Endothelial cell of umbilical vein (primary cell): ENCODE measurements around the gene AK9. TPM values are rescaled to one million over a fixed set of nuclear protein-coding genes. Genes with fewer than 3 reads are reported as not detected.
"Not testable (repeated sequence)": the region's sequence is repeated elsewhere in the genome, so short reads cannot be mapped to it uniquely, and the experiment has no call there.

Experiments used
- BruUV-seq: library from RNA; stranded (reverse); fragments of 400-500 nt; replicated peaks from 2 replicates; lab custom pipeline; 2021; lab: Mats Ljungman, UMichigan
- CTCF ChIA-PET: fragments of 300-600, 350-600 bp; sonication (Branson Sonifier 250); formaldehyde crosslinking; loops from one replicate; lab custom pipeline; 2021; ENCODE audit warnings: antibody characterized with exemption, inconsistent platforms; lab: Charles Lee
- POLR2A ChIA-PET: fragments of 300-600, 350-600 bp; sonication (Branson Sonifier 250); formaldehyde crosslinking; loops from one replicate; lab custom pipeline; 2021; ENCODE audit warnings: antibody characterized with exemption, inconsistent platforms; lab: Charles Lee
- DNase-seq: peaks from one replicate; pipeline ENCODE4 v3.0.0-alpha.2; 2011; ENCODE audit warnings: low read depth, low spot score
- FAIRE-seq: peaks from 2 replicates; lab custom pipeline; 2011; peaks lifted over from hg19 to GRCh38; lab: Jason Lieb, UNC
- H2AFZ ChIP-seq: 2 replicates; pipeline ENCODE4 v1.6.0; 2012; ENCODE audit warnings: low read depth, low read length, control low read depth, inconsistent platforms
- H3K27ac ChIP-seq: 2 replicates; pipeline ENCODE4 v1.5.1; 2011; ENCODE audit warnings: low read depth, mild to moderate bottlenecking, control low read depth, low read length, moderate library complexity; ENCODE audit not compliant: insufficient read depth
- H3K27me3 ChIP-seq, 2 experiments: 2 replicates each; pipeline versions ENCODE4 v1.6.0 to v1.6.1; 2011; ENCODE audit warnings: low read length in 2 of 2, mixed read lengths in 1 of 2; ENCODE audit not compliant: control insufficient read depth in 2 of 2, insufficient read depth in 2 of 2
- H3K36me3 ChIP-seq, 2 experiments: 2 replicates in 1 of 2; 3 replicates in 1 of 2; pipeline ENCODE4 v1.5.1; 2011; ENCODE audit warnings: low read length in 2 of 2, mild to moderate bottlenecking in 1 of 2, moderate library complexity in 1 of 2; ENCODE audit not compliant: control insufficient read depth in 2 of 2, insufficient read depth in 2 of 2; ENCODE audit errors: extremely low read depth in 1 of 2
- H3K4me1 ChIP-seq: 3 replicates; pipeline ENCODE4 v1.5.1; 2011; ENCODE audit warnings: mild to moderate bottlenecking, low read length; ENCODE audit not compliant: control insufficient read depth, insufficient read depth; ENCODE audit errors: extremely low read depth
- H3K4me2 ChIP-seq: 2 replicates; pipeline ENCODE4 v1.6.1; 2011; ENCODE audit warnings: low read length, control low read depth, mixed read lengths; ENCODE audit not compliant: insufficient read depth
- H3K4me3 ChIP-seq, 3 experiments: fragments of 200-600 bp in 1 of 3; sonication (generic), shearing (Covaris generic) in 1 of 3; replicated peaks in 1 of 3; 2 replicates each; pipeline ENCODE4 v1.5.1; 2011 to 2016; ENCODE audit warnings: control low read depth in 3 of 3, low read length in 3 of 3, mild to moderate bottlenecking in 2 of 3, inconsistent platforms in 1 of 3, low read depth in 1 of 3, moderate library complexity in 1 of 3; ENCODE audit not compliant: insufficient read depth in 1 of 3
- H3K79me2 ChIP-seq: 2 replicates; pipeline ENCODE4 v1.6.0; 2012; ENCODE audit warnings: low read length, inconsistent platforms; ENCODE audit not compliant: control insufficient read depth, insufficient read depth
- H3K9ac ChIP-seq: replicated peaks from 2 replicates; pipeline ENCODE3; 2011; ENCODE audit warnings: low read length, control low read depth; ENCODE audit not compliant: insufficient read depth; ENCODE audit errors: extremely low read depth
- H3K9me1 ChIP-seq: replicated peaks from 3 replicates; pipeline ENCODE4 v1.6.0; 2011; ENCODE audit warnings: mild to moderate bottlenecking, low read length; ENCODE audit not compliant: control insufficient read depth, insufficient read depth; ENCODE audit errors: extremely low read depth
- H3K9me3 ChIP-seq: replicated peaks from 2 replicates; pipeline ENCODE4 v1.5.1; 2012; ENCODE audit warnings: low read length, inconsistent platforms; ENCODE audit not compliant: control insufficient read depth, insufficient read depth
- H4K20me1 ChIP-seq: replicated peaks from 2 replicates; pipeline ENCODE3; 2011; ENCODE audit warnings: mild to moderate bottlenecking, low read length; ENCODE audit not compliant: control insufficient read depth, insufficient read depth; ENCODE audit errors: extremely low read depth
- CTCF ChIP-seq, 2 donors: IDR thresholded peaks; 1 replicate in 1 of 2; 2 replicates in 1 of 2; pipeline ENCODE4 v1.5.1; 2011; ENCODE audit warnings: low read length in 2 of 2, mild to moderate bottlenecking in 2 of 2, moderate library complexity in 2 of 2, control low read depth in 1 of 2, inconsistent platforms in 1 of 2, low read depth in 1 of 2; ENCODE audit not compliant: insufficient read depth in 1 of 2; ENCODE audit errors: extremely low read depth in 1 of 2
- EZH2 ChIP-seq: IDR thresholded peaks from 2 replicates; pipeline ENCODE4 v1.6.1; 2012; ENCODE audit warnings: borderline replicate concordance, low read depth, mild to moderate bottlenecking, moderate library complexity, low read length, inconsistent platforms; ENCODE audit not compliant: severe bottlenecking
- FOS ChIP-seq: IDR thresholded peaks from 2 replicates; pipeline ENCODE4 v1.6.1; 2011; ENCODE audit warnings: mild to moderate bottlenecking, low read length, moderate library complexity, borderline replicate concordance; ENCODE audit not compliant: insufficient read depth
- GATA2 ChIP-seq: IDR thresholded peaks from 2 replicates; pipeline ENCODE4 v1.7.0; 2011; ENCODE audit warnings: low read depth, mild to moderate bottlenecking, moderate library complexity, mixed read lengths, low read length; ENCODE audit not compliant: insufficient read length, insufficient read depth
- JUN ChIP-seq: IDR thresholded peaks from 2 replicates; pipeline ENCODE4 v1.6.1; 2011; ENCODE audit warnings: borderline replicate concordance, low read depth; ENCODE audit not compliant: insufficient read length, insufficient read depth
- MAX ChIP-seq: IDR thresholded peaks from 2 replicates; pipeline ENCODE4 v1.6.1; 2011; ENCODE audit not compliant: insufficient read depth, insufficient read length
- MYC ChIP-seq: IDR thresholded peaks from one replicate; pipeline ENCODE4 v1.6.1; 2011; ENCODE audit warnings: mild to moderate bottlenecking, low read depth, low read length
- POLR2A ChIP-seq: IDR thresholded peaks from 2 replicates; pipeline ENCODE4 v1.6.1; 2012; ENCODE audit warnings: low read depth, mild to moderate bottlenecking, control low read depth, low read length
- POLR2AphosphoS5 ChIP-seq: IDR thresholded peaks from 2 replicates; pipeline ENCODE4 v1.6.1; 2012; ENCODE audit warnings: low read depth, mild to moderate bottlenecking, control low read depth, low read length, moderate library complexity; ENCODE audit not compliant: insufficient read depth
- dilution Hi-C: fragments of 300-500 bp; cut with MboI; formaldehyde crosslinking; loops from one replicate; pipeline ENCODE4 v1.15.0; 2019; ENCODE audit warnings: low sequenced_read_pairs; ENCODE audit not compliant: extremely low pct_ligation_motif_present
- intact Hi-C: fragments of 100-400 bp; cut with micrococcal nuclease; formaldehyde crosslinking; loops from one replicate; pipeline ENCODE4 v1.10.0; 2022
- polyA plus RNA-seq, 4 experiments: library from polyadenylated mRNA; depleted of rRNA in 3 of 4; stranded (reverse) in 3 of 4; unstranded in 1 of 4; fragments of >200 nt; gene quantifications; 2 replicates each; pipeline versions ENCODE4 v1.2.1 to v1.2.3, GENCODE V29; 2011 to 2012; ENCODE audit warnings: missing spikeins in 1 of 4
- total RNA-seq: library from RNA; stranded (reverse); gene quantifications from 2 replicates; pipeline ENCODE4 v1.2.3, GENCODE V29; 2021

AK9 gene
- total and polyA plus RNA-seq, 2 donors (not counting 3 experiments of a cell fraction or from before 2014, with no cell fraction given), result 1.4 to 3.2 TPM

DNA sequence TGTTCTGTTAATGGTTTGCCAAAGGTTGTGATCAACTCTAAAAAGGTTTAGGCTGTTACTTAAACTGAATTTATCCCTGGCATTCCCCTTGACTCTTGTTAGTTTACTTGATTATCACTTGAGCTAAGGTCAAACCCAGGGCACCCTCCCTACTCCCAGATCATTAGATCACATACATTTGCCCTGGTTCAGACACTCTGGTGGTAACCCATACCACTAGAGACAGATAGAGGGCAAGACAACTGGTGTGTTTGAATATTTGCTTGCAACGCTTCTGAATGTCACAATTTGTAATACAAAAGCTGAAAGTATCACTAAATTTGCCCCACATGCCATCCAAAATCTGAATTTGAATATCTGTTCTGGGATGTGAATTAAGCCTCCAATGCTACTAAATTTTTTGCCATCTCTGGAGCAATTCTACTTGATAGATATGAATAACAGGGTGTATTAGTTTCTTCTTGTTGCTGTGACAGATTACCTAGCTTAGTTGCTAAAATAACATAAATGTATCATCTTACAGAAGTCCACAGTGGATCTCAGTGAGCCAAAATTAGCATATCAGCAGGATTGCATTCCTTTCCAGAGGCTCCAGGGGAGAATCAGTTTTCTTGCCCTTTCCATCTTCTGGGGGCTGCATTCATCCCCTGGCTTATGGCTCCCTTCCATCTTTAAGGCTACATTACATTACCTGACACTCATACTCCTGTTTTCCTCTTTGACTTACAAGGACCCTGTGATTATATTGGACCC lies 45.4 kb upstream of the AK9 start:
- dilution Hi-C loops, result no loop called here
- ChIA-PET POLR2A (no interaction called here), CTCF (no interaction called here)
- BruUV-seq, result no TSS peak
- no peak overlapping the region for H2AFZ ChIP-seq
- no peaks in the 10 kb centered on the region for H4K20me1 ChIP-seq
- intact Hi-C loops, result no loop called here
- peaks cover 0 to 2% of the 10 kb centered on the region in 2 experiments for H3K36me3 ChIP-seq
- H3K9me1 ChIP-seq, result no peaks in the 10 kb centered on the region
- no peaks in the 10 kb centered on the region for H3K79me2 ChIP-seq
- no peak overlapping the region for H3K4me3 ChIP-seq
- TF ChIP-seq CTCF (IDR thresholded peaks at IDR 0.05; ENCODE audit: extremely low read depth in 1 of 2, insufficient read depth in 1 of 2, low read depth in 1 of 2, low read length in 2 of 2), result no peak
- no peak for TF ChIP-seq MAX
- TF ChIP-seq POLR2A, result no peak
- no peak for TF ChIP-seq FOS
- TF ChIP-seq MYC, result no peak
- no peak for TF ChIP-seq JUN
- no peak for TF ChIP-seq POLR2AphosphoS5
- TF ChIP-seq GATA2, result no peak
- no peak for TF ChIP-seq EZH2
- no peak for FAIRE-seq
- no peak overlapping the region for H3K9ac ChIP-seq
- H3K4me2 ChIP-seq, result no peak overlapping the region
- H3K9me3 ChIP-seq, result no peaks in the 10 kb centered on the region
- DNase-seq, result no peak
- no peaks in the 10 kb centered on the region for H3K27me3 ChIP-seq
- no peak overlapping the region for H3K27ac ChIP-seq
- H3K4me1 ChIP-seq, result no peaks in the 10 kb centered on the region

- H3K79me2 ChIP-seq, FAIRE-seq, POLR2A ChIA-PET, H3K4me3 ChIP-seq, DNase-seq, BruUV-seq, H3K9me3 ChIP-seq, H3K4me1 ChIP-seq, dilution Hi-C loops, H3K4me2 ChIP-seq, H3K27ac ChIP-seq, H3K27me3 ChIP-seq, H2AFZ ChIP-seq, H3K9ac ChIP-seq, CTCF ChIA-PET, H4K20me1 ChIP-seq, intact Hi-C loops, H3K36me3 ChIP-seq, H3K9me1 ChIP-seq: not testable (repeated sequence)
Measured at GRCh38 chr6:109725250-109725649, 34.2 kb upstream of the AK9 start.
